ENCODE results near the gene EXO5.
"Not testable (repeated sequence)": the region's sequence is repeated elsewhere in the genome, so short reads cannot be mapped to it uniquely, and the experiment has no call there.

EXO5 gene

DNA sequence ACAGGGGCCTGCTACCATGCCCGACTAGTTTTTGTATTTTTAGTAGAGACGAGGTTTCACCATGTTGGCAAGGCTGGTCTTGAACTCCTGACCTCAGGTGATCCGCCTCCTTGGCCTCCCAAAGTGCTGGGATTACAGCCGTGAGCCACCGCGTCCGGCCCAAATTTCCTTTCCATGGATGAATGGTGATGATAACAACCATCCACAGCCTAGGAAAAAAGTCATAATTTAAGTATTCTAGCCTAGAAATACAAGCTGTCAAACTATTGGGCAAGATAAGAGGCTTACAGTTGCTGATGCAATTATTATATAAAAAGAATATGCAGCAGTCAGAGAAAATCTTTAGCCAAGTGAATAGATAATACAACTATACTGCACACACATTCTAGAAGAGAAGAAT, 46.2 kb downstream of the EXO5 start:
- DNase-seq, result not testable (repeated sequence)

DNA sequence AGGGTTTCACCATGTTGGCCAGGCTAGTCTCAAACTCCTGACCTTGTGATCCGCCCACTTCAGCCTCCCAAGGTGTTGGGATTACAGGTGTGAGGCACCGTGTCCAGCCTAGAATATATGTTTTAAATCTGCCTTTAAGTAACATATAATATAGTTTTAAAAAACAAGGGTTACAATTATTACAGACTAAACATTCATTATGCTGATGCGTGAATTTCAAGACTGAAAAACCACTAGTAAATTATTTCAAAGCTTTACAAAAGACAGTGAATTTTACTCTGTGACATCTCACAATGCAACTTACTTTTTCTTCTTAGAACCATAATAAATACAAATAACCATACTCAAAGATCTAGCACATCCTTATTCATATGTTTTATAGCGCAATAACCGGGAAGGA, 47.6 kb downstream of the EXO5 start:
- DNase-seq, result no peak

GRCh38 chr1:40558241-40558640, 49.7 kb downstream of the EXO5 start:
- not testable (repeated sequence) for DNase-seq

GRCh38 chr1:40562185-40562584, 53.6 kb downstream of the EXO5 start:
- DNase-seq, result no peak

- no peak for DNase-seq
Measured at GRCh38 chr1:40563266-40563665, 54.7 kb downstream of the EXO5 start.

GRCh38 chr1:40564506-40564905, 55.9 kb downstream of the EXO5 start:
- DNase-seq, result no peak

- DNase-seq, result no peak
Measured at GRCh38 chr1:40564913-40565312, 56.3 kb downstream of the EXO5 start.
